ENCODE measurements around the gene NRCAM. TPM values are rescaled to one million over a fixed set of nuclear protein-coding genes. Genes with fewer than 3 reads are reported as not detected.

The NRCAM gene
- total RNA-seq, 1 donor from 2014 or later: 9.3 TPM

GRCh38 chr7:108239501-108240225, 216.6 kb downstream of the NRCAM start:
- Histone ChIP-seq H3K9me3 (ENCODE audit: insufficient read depth, low read depth, low read length) (no peaks in the 10 kb centered on the region), H3K4me1 (ENCODE audit: insufficient read depth, low read length) (peaks cover 1% of the 10 kb centered on the region), H3K79me2 (ENCODE audit: insufficient read depth, low read length) (no peaks in the 10 kb centered on the region), H4K20me1 (ENCODE audit: insufficient read depth, low read length) (no peaks in the 10 kb centered on the region), H3K27me3 (ENCODE audit: insufficient read depth, low read length) (no peaks in the 10 kb centered on the region), H3K4me2 (ENCODE audit: low read length) (no peak overlapping the region), H3K9ac (ENCODE audit: low read length) (no peak overlapping the region), H3K27ac (ENCODE audit: low read depth, low read length) (no peak overlapping the region), H3K36me3 (ENCODE audit: insufficient read depth, low read length) (no peaks in the 10 kb centered on the region), H3K4me3 (ENCODE audit: insufficient read depth, low read depth, low read length) (no peak overlapping the region), H2AFZ (ENCODE audit: low read depth, low read length) (no peak overlapping the region)
- no peak for TF ChIP-seq CTCF (IDR thresholded peaks at IDR 0.05; ENCODE audit: insufficient read depth, low read depth, low read length)
- TF ChIP-seq EZH2 (IDR thresholded peaks at IDR 0.05; ENCODE audit: insufficient read depth, low read length): no peak
- H3K27ac Mint-ChIP-seq (ENCODE audit: unreplicated experiment): no peak overlapping the region
- no peaks in the 10 kb centered on the region for H3K27me3 Mint-ChIP-seq (ENCODE audit: low read depth, unreplicated experiment)
- no peaks in the 10 kb centered on the region for H3K9me3 Mint-ChIP-seq (ENCODE audit: unreplicated experiment)
- DNase-seq (ENCODE audit: low read depth) (no peak), FAIRE-seq (no peak)
- H3K36me3 Mint-ChIP-seq (ENCODE audit: low read depth, unreplicated experiment): no peaks in the 10 kb centered on the region
- H3K4me3 Mint-ChIP-seq (ENCODE audit: unreplicated experiment): no peak overlapping the region
- peaks cover 24% of the 10 kb centered on the region for H3K4me1 Mint-ChIP-seq (ENCODE audit: low read depth, unreplicated experiment)

- FAIRE-seq: no peak
- Histone ChIP-seq H3K79me2 (ENCODE audit: insufficient read depth, low read length) (no peaks in the 10 kb centered on the region), H3K27me3 (ENCODE audit: insufficient read depth, low read length) (no peaks in the 10 kb centered on the region), H3K36me3 (ENCODE audit: insufficient read depth, low read length) (no peaks in the 10 kb centered on the region), H3K4me1 (ENCODE audit: insufficient read depth, low read length) (peaks cover 7% of the 10 kb centered on the region), H3K27ac (ENCODE audit: low read depth, low read length) (no peak overlapping the region), H3K9me3 (ENCODE audit: insufficient read depth, low read depth, low read length) (no peaks in the 10 kb centered on the region), H3K9ac (ENCODE audit: low read length) (no peak overlapping the region), H2AFZ (ENCODE audit: low read depth, low read length) (no peak overlapping the region), H4K20me1 (ENCODE audit: insufficient read depth, low read length) (no peaks in the 10 kb centered on the region), H3K4me3 (ENCODE audit: insufficient read depth, low read depth, low read length) (no peak overlapping the region), H3K4me2 (ENCODE audit: low read length) (no peak overlapping the region)
- no peaks in the 10 kb centered on the region for H3K36me3 Mint-ChIP-seq (ENCODE audit: low read depth, unreplicated experiment)
- no peak overlapping the region for H3K4me3 Mint-ChIP-seq (ENCODE audit: unreplicated experiment)
- H3K27me3 Mint-ChIP-seq (ENCODE audit: low read depth, unreplicated experiment): no peaks in the 10 kb centered on the region
- H3K9me3 Mint-ChIP-seq (ENCODE audit: unreplicated experiment): no peaks in the 10 kb centered on the region
- DNase-seq (ENCODE audit: low read depth): no peak
- no peak for TF ChIP-seq EZH2 (IDR thresholded peaks at IDR 0.05; ENCODE audit: insufficient read depth, low read length)
- TF ChIP-seq CTCF (IDR thresholded peaks at IDR 0.05; ENCODE audit: insufficient read depth, low read depth, low read length): no peak
- H3K4me1 Mint-ChIP-seq (ENCODE audit: low read depth, unreplicated experiment): peaks cover 35% of the 10 kb centered on the region
- no peak overlapping the region for H3K27ac Mint-ChIP-seq (ENCODE audit: unreplicated experiment)
These were observed 219.4 kb downstream of the NRCAM start for GRCh38 chr7:108236681-108237415.
